GM21447 (cell line): ENCODE results near the gene DFFA.
"Not testable (repeated sequence)": the region's sequence is repeated elsewhere in the genome, so short reads cannot be mapped to it uniquely, and the experiment has no call there.

Experiments
- ATAC-seq: cut with Tn5 transposase; IDR thresholded peaks from one replicate; pipeline ENCODE4 v1.9.1; 2021; ENCODE audit not compliant: unreplicated experiment

The DFFA gene

DNA sequence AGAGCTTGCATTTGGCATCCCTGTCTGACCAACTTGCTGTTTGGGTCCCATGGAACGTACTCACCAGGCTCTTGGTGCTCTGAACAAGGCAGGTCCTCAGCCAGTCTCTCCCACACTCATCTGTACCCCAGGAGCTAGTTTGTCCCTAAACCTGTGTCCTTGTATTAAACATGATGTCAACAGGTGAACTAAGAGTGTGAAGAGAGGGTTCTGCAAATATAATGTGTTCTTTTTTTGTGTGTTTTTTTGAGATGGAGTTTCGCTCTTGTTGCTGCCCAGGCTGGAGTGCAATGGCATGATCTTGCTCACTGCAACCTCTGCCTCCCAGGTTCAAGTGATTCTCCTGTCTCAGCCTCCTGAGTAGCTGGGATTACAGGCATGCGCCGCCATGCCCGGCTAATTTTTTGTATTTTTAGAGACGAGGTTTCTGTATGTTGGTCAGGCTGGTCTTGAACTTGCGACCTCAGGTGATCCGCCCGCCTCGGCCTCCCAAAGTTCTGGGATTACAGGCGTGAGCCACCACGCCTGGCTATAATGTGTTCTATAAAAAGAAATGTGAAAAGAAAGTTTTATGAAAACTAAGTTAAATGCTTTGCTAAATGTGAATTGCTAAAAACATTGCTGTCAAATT lies 33.8 kb upstream of the DFFA start:
- not testable (repeated sequence) for ATAC-seq

DNA sequence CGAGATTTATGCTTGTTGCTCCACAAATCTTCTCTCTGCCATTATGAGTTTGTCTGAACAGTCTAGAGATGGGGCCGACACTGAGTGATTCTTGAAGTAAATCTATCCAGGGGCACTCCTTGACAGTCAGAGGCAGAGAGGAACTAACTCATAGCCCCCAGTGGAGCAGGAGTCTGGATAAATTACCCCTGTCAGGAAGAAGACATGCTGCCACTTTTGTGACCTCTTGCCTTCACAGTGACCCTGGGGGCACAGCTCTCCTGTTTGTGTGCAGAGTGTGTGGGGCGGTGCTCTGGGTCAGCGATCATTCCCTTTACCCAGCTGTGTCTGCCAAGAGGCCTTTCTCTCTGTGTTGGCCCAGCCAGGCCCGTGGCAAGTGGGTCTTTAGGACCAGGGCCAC lies 31.9 kb upstream of the DFFA start:
- ATAC-seq, result no peak

DNA sequence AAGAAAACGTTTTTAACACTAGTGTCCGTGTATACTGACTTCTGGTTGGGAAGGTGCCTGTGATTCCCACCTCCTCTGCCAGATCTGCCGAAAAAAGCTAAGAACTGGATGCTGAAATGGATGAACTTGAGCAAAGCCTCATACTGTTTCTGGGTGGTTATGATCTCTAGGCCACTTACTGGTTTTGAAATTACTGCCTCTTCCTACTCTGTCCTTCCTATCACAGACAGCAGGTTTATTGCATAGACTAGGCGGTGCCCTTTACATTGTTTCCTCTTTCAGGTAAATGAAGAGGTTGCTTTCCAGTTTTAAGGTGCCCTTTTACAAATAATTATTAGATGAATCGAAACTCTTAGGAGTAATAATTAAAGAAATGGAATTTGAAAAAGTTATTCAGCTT lies 29.9 kb upstream of the DFFA start:
- no peak for ATAC-seq

DNA sequence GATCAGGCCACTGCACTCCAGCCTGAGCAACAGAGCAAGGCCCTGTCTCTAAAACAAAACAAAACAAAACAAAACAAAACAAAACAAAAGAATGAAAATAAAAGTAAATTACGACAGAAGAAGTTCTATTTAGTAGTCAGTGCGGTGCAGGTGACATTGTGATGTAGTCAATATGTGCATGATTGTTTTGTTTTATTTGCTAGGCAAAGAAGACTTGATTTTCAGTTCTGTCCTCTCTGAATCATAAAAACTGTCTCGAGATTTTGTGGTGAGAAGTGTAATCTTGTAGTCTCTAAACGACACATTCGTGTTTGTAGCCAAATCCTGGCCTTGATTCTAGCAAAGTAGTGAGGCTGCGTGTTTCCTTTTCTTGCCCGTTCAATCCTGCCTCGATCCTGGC lies 25.9 kb upstream of the DFFA start:
- no peak for ATAC-seq

DNA sequence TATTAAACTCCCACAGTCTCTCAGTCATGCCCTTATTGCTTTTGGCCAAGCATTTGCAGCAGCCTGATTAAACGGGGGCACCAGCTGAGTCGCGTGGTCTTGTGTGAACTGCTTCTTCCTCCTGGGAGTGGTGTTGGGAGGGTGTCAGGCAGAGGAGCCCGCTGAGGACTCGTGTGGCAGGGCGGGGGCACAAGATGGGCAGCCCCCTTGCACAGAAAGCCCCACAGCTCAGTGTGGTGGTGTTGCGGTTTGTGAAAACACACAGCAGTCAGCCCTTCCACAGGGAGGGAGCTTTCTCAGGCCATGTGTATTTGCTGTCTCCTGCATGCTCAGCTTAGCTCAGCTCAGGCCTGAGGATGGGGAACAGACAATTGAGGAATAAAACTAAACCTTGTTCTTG lies 24.8 kb upstream of the DFFA start:
- ATAC-seq, result no peak

DNA sequence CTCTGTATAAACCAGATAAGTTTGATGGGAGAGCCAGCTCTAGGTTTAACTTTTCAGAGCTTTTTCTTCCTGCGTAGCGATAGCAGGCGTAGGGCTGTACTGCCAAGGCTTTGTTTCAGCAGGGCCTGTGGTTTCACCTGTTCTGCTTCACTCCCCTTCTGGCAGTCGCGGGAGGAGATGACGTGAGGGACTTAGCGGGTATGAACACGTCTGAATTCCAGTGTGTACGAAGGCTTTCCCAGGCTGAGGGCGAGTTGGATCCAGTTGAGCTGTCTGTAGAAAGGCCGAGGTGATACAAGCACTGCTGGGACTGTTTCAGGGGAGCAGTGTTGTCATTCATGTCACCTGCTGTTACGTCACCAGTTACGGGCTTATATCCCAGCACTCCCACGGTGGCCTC lies 23.6 kb upstream of the DFFA start:
- no peak for ATAC-seq

DNA sequence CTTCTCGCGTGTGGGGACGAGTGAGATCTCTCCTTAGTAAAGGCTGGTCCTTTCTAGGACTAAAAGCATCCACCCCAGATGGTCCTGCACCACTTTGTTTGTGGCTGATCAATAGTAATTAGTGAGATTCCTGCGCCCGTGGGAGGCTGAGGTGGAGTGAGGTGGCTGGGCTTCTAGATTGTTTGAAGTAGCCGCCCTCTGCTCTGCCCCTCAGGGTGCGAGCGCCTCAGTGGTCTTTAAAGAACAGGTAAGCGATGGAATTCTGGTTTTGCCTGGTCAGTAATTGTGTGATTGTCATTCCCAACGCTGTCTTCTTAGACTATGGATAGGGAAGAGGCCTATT lies 23.1 kb upstream of the DFFA start:
- ATAC-seq, result no peak

DNA sequence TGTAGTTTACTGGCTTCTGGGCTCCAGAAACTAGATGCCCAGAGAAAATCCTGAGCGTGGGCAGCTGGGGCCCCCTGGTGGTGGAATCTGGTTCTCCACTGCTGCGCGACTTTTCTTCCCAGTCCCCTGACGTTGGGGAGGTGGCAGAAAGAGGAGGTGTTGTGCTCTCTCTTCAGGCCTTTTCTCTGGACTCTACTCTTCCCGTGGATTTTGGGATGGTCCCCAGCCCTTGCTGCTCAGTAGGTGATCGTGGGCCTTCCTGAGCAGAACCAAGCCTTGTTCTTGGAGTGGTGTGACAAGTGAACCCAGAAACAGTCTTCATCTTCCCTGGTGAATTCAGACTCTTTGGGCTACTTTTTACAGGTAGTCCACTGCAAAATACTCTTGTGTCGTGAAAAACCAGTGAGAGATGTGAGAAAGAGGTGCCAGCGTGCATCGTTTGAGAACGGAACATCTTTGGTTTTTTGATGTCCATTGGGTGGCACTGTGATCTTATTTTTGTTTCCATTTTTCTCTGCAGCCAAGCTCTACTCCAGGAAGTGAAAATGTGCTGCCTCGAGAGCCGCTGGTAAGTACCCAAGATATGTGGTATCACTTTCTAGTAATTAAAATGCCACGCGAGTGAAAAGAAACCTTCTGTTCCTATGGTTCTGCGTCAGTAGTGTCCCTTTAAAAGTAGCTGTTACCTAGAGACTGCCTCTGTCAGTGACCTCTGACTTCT lies 22.6 kb upstream of the DFFA start:
- ATAC-seq, result peak; percentile 75

DNA sequence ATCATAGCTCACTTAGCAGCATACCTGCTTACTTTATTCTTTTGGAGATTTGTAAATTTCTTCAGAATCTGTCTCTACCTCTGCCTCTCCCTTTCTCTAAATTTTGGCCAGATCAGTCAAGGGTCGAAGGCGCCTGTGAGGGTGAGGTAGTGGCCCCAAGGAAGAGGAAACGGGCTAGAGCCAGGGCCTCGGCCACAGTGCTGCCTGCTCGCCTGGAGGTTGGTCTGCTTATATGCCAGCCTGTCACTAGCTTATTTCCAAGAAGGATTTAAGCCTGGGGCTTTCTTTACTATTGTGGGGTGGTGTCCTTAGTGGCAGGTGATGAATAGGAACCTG lies 22.1 kb upstream of the DFFA start:
- ATAC-seq, result no peak

DNA sequence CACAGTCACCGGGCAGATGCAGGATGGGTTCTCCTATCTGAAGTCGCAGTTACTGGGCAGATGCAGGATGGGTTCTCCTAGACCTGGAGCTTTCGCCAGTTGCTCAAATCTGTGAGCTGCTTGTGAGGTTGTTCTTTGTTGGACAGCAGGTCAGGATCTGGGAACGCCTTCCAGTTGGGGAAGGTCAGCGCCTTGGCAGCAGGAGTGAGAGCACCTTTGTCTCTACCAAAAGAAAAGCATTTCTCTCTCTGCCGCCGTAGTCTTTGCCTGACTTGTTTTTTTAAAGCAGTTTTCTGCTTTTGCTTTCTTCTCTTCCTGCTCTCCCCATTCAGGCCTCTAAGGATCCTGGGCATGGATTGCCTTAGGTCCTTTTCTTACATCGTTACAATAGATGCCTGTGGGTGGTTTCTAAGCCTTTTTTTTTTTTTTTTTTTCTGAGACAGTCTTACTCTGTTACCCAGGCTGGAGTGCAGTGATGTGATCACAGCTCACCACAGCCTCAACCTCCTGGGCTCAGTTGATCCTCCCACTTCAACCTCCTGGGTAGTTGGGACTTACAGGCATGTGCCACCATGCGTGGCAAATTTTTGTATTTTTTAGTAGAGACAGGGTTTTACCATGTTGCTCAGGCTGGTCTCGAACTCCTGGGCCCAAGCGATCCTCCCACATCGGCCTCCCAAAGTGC lies 18.1 kb upstream of the DFFA start:
- no peak for ATAC-seq

DNA sequence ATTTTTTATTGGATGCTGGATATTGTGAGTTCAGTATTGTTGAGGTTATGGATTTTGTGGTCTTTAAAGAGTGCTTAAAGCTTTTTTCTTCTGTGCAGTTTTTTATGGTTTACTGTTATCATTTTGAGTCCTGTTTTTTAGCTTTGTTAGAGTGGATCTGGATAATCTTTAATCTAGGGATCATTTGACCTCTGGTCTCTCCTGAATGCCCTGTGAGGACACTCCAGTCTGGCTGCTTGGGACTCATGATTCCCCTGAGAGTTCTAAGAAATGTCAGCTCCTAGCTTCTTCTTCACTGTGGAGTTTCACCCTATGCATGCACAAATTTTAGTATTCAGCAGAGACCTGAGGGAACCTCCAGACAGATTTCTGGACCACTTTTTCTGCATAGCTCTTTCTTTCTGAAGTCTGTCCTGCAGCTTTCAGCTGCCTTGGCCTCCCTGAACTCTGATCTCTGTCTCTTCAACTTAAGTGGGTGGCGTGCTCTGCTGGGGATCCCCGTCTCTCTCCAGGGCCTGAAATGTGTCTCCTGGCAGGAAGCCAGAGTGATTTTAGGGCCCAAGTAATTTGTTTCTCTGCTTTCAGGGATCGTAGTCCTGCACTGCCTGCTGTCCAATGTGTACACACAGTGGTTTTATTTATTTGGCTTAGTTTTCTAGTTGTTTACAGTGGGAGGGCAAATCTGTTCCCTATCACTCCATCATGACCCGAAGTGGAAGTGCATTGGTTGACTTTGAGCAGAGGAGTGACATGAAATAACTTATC lies 17.1 kb upstream of the DFFA start:
- no peak for ATAC-seq

DNA sequence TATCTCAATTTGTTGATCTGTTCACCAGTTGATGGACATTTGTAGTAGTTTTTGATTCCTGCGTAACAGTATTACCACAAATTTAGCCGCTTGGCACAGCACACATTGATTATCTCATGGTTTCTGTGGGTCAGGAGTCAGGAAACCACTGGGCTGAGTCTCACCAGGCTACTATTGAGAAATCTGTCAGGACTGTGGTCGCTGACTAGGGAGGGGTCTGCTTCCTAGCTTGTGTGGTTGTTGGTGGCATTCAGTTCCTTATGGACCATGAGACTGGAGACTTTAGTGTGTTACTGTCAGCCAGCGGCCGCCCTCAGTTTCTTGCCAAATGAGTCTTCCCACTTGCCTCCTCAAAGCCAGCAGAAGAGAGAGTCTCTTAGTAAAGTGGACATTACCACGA lies 12.2 kb upstream of the DFFA start:
- no peak for ATAC-seq

DNA sequence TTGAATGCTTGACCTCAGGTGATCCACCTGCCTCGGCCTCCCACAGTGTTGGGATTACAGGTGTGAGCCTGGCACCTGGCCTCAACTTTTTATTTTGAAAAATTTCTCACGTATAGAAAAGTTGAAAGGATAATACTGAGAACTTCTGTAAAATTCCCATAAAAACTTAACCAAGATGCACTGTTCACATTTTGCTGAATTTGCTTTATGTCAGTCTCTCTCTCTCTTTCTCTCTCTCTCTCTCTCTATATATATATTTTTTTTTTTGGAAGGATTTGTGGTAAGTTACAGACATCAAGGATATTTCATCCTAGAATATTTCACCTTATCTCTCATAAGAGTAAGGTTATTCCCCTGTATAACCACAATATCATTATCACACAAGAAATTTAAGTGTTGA lies 8.3 kb upstream of the DFFA start:
- ATAC-seq, result no peak

DNA sequence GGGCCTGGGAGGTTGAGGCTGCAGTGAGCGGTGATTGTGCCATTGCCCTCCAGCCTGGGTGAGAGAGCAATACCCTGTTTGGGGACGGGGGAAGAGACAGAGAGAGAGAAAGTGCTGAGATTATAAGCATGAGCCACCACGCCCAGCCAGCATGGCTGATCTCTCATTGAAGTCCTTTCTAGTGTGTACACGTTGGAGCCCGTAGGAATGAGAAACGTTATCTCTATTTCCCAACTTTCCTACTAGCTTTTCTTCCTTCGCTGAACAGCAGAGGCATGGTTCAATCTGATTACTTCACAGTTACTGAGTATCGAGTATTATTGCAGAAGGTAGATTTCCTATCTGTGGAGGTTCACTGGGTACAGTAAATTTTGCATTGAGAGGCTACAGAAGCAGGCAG lies 7.0 kb upstream of the DFFA start:
- no peak for ATAC-seq

DNA sequence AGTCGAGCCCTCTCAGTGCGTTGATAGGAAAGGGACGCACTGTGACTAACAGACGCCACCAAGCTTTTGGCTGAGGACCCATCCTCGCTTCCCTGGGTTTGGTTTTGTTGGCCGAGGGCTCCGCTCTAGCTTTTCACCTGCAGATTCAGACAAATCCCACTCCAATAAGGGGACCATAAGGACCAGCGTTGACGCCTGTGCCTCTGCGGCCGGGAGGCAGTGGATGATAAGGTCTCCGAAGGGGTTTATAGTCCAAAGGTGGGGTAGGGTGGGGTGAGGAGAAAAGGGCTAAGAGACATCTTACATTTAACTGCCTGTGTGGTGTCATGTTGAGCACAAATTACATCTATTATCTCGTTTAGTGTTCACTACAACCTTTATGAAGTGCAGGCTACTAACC lies 3.2 kb upstream of the DFFA start:
- no peak for ATAC-seq

DNA sequence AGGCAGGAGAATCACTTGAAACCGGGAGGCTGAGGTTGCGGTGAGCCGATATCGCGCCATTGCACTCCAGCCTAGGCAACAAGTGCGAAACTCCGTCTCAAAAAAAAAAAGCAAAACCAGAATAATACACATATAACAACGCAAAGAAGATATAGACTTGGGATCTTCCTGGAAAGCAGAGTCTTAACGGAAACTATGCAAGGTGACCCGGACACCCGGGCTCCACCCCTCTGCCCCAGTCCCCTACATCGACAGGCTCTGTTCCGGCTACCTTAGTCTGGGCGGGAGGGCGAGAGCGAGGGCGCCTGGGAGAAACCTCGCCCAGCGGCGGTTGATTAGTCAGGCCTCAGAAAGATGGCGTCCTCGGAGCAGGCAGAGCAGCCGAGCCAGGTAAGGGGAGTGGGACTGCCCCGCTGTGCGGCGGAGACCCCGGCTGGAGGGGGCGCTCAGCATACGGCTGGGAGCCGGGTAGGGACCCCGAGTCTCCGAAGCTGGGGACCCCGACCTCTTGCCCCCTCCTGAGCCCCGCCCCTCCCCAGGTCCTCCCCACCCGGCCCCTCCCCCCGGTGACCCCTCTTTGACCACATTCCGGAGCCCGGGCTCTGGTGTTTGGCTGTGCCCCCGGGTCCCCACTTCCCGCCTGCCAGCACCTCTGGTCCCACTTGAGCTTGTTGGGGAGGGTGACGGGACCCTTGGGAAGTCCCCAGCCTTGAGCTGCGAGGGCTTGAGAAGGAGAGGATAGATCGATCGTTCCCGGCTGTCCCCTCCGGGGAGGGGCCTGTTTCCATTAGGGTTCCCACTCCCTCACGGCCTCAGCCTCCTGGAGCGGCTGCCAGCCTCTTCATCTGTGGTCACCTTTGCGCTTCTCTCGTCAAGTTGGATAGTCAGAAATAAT lies 2.5 kb upstream of the DFFA start, which contains the start of gene PEX14:
Gene PEX14 (plus strand): TSS at position 338 of the 895 bp plus-strand sequence. CDS start 17 bp downstream, at position 355.
- peak; percentile 59 for ATAC-seq

DNA sequence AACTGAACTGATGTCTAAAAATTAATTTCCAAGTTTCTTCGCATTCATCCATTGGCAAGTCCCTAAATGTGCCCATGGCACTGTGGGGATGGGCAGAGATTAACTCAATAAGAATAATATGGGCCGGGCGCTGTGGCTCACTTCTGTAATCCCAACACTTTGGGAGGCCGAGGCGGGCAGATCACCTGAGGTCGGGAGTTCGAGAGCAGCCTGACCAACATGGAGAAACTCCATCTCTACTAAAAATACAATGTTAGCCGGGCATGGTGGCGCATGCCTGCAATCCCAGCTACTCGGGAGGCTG lies 1.9 kb upstream of the DFFA start:
- ATAC-seq, result not testable (repeated sequence)

DNA sequence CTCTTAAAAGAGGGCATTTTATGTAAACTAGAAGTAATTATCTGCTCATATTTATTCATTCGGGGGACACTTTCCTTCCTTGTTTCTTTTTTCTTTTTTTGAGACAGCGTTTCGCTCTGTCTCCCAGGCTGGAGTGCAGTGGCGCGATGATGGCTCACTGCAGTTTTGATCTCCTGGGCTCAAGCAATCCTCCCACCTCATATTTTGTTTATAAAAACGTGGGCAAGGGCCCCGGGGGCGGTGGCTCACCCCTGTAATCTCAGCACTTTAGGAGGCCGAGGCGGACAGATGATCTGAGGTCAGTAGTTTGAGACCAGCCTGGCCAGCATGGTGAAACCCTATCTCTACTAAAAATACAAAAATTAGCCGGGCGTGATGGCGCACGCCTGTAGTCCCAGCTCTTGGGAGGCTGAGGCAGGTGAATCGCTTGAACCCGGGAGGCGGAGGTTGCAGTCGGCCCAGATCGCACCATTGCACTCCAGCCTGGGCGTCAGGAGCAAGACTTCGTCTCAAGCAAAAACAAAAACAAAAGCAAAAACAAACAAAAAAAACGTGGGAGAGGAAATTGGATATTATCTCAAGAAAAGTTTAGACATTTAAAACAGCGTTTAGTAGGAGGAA lies 926 bp upstream of the DFFA start:
- ATAC-seq, result no peak

DNA sequence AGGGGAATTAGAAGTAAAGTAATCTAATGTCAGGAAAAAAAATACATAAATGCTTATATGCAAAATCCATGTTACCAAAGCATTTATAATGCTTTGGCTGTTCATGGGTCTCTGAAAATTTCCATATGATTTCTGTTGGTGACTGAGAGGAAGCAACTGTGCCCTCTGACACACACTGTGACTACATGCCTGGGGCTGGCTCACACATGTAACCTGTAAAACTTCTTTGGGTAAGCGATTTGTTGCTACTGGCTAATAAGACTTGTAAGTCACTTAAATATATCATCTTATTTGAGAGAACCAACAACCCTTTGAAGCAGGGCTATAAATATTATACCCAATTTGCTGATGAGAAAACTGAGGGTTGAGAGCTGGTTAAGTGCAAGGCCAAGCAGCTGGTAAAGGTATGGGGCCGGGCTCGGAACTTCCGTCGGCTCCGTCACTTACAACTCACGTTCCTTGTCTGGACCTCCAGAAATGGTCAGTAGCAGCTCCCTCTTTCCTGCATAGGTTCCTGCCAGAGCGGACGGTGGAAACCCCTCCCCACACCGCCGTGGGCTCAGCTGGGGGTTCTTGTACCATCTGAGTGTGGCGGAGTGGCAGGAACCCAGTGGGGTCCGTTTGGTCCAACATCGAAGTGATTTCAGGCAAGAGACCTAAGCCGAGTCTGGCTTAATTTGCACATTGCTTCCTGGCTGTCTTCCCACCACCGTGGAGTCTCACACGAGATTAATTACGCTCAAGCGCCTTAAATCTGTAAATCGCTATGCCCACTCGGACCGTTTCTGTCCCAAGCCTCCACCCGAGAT lies 714 bp downstream of the DFFA start:
- ATAC-seq, result no peak

DNA sequence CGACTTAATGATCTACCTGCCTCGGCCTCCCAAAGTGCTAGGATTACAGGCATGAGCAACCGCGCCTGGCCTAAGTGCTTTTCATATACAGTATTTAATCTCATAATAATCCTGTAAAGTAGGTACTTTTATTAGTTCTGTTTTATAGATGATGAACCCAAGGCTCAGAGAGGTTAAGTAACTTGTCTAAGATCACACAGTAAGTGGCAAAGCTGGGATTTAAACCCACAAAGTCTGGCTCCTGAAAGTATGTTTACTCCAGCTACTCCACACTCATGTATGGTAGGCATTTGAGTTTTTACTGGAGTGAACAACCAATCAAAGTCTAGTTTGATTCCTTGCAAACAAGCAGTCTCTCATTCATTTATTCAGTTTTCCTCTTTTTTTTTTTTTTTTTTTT lies 2.3 kb downstream of the DFFA start:
- no peak for ATAC-seq
